HG02981 (cell line): ENCODE measurements around the gene SAP130.

Source experiments
- ATAC-seq: cut with Tn5 transposase; IDR thresholded peaks from one replicate; pipeline ENCODE4 v1.9.1; 2021; ENCODE audit warnings: mild to moderate bottlenecking, moderate library complexity; ENCODE audit not compliant: unreplicated experiment

Gene SAP130

DNA sequence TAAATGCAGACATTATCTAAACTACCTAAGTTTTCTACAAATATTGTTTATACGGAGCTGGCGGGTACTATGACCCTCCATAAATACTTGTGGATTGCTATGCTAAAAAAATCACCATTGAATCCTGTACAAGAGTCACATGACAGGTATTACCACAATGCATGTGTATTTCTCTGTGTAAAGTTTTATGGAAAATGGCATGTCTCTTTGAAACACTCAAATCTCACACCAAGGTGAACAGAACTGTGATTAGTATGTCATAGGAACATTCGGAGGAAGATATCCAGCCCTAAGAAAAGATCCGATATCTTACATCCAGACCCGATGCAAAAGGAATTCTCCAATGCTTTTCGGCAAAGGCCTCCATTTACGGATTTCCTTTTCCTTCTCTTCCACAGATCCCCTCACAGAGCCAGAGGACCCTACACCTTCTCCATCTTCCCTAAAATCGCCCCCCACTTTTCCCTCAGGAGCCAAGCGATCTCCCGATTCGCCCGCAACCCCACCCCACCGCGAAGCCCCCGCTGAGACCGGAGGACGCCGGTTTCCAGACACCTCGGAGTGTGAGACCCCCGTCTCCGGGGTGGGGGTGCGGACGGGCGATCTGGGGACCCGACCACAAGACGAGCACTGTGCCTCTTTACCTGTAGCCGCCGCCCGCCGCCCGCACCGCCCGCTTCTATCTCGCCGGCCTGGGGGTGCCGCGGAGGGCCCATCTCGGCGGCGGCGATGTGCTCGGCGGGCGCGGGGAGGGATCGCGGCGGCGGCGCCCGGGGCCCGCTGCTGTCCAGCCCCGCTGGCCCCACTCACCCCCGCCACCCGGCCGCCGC lies 1.2 kb downstream of the SAP130 start:
- ATAC-seq = peak; percentile 1

DNA sequence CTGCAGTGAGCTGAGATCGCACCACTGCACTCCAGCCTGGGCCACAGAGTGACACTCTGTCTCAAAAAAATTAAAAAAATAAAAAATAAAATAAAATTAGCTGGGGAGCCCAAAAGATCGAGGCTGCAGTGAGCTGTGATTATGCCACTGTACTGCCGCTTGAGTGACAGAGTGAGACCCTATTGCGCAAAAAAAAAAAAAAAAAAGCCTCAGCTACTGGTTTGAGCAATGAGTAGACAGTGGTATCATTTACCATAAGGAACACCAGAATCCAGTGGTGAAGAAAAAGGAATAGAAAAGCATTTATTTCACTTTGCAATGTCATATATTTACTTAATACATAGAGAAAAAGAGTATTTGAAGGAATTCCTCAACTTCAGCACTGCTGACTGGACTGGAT lies 3.0 kb downstream of the SAP130 start:
- no peak for ATAC-seq

DNA sequence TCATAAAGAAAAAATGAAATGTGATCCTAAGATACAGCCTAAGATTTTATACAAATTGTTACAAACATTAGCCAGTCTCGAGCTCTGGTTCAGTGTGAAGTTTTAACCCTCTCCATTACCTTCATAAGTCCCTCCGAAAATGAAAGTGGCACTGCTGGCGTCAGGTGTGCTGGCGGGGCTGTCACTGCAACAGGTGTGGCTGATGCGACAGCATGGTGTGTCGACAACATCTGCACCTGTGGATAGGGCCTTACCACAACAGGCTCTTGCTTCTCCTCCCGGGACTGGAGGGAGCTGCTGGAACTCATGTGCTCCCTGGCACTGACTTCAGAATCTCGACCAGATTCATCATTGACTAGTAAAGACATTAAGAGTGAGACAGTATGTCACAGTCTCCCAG lies 10.3 kb downstream of the SAP130 start:
- ATAC-seq = no peak

DNA sequence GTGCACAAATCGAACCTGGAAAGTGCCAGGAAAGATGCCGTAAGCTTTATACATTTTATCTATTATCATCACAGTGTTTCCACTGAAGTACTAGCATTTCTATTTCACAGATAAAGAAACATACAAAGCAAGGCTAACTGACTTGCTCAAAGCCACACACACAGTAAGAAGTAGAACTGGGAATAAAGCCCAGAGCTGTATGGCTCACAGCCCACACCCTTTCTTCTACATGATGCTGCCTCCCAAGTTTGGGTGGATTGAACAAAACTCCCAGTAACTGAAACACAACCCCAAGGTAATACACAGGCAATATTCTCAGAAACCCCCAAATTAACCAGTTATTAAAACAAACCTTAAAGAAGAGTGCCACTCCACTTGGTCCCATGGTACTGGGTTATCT lies 11.2 kb downstream of the SAP130 start:
- ATAC-seq = no peak

DNA sequence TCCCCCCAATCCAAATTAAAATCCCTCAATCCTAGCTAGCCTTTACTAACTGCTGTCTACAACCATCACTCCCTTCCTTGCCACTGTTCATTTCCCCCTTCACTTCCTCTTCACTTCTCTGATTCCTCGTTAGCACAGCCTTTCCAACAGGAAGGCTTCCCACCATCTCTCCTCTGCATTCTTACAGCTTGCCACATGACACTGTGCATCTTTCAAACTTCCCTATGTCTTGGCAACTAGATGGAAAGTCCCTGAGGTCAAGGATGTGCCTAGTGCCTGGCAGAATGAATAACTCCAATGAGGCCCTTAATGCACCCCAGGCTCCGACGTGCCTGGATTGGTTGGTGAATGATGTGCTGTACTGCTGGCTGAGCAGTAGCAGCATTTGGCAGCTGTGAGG lies 15.2 kb downstream of the SAP130 start:
- no peak for ATAC-seq

DNA sequence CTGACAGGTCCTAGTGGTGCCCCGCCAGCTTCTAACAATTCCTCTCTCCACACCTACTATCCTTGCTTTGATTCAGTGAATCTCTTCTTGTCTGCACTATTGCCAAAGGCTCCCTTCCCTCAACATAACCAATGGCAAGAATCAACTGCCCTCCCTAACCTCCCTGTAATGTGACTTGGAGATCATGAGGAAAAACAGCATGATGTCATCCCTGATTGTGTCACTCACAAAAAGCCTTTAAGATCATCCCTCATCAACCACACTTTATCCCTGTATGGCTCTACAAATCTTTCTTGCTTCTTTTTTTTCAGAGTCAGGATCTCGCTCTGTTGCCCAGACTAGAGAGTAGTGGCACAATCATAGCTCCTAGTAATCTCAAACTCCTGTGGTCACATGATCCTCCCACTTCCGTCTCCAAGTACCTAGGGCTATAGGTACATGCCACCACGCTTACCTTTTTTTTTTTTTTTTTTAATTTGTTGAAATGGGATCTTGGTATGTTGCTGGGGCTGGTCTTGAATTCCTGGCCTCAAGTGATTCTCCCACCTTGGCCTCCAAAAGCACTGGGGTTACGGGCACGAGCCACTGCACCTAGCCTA lies 19.7 kb downstream of the SAP130 start:
- no peak for ATAC-seq

DNA sequence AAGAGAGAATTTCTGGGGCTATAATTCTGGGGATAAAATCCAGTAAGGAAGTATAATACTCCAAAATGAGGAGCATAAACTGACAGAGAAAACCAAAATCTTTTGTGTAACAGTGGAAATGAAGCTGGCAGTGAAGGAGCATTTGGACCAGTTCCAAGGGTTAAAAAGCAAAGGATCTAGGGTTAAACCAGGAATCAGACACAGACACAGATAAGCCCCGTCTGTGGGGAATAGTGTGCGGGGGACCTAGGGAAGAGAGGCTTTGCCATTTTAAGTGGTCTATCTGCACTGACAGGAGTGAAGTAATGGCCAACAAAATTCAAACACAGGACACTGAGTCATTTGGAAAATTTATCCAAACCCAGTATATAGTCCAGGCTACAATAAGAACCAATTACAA lies 23.4 kb downstream of the SAP130 start:
- ATAC-seq = no peak

DNA sequence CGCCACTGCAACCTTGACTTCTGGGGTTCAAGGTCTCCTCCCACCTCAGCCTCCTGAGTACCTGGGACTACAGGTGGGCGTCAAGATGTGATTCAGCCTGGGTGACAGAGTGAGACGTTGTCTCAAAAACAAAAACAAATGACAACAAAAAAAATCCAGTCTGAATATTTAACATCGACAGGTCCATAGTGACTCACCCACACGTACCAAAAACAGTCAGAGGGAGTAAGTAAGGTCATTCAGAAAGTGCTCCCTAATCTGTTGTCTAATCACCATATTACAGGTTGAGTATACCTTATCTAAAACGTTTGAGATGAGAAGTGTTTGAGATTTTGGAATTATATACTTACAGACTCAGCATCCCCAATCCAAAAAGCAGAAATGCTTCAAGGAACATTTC lies 24.4 kb downstream of the SAP130 start:
- no peak for ATAC-seq

DNA sequence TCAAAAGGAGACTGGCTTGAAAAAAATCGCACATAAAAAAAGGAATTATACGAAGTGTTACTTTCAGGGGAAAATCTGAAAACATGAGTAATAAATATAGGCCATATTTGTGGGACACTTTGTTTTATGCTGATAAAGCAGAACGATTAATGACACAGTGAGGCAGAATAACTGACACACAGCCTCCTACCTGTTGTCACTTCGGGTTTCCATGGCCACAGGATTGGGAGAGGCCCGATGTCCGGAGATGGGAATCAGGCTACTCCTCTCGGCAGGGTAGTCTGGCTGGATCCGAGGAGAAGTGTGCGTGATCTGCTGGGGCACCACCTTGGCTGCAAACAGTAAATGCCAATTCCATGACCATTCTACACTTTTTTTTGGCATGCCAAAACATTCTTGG lies 31.7 kb downstream of the SAP130 start:
- ATAC-seq = no peak

DNA sequence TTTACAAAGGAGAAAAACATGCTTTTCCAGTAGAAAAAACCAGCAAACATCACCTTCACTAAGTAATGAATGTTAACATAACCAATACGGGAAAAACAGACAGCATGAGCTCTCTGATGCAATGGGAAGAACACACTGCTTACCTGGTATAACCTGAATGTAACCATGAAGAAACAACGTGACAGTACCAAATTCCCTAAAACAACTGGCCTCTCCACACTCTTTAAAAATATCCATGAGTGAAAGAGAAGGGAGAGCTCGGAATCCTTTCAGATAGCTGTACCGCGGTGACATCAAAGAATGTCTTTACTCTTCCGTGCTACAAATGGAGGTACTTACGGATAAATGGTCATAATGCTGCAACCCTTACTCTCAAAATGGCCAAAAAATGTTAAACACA lies 32.1 kb downstream of the SAP130 start:
- no peak for ATAC-seq

DNA sequence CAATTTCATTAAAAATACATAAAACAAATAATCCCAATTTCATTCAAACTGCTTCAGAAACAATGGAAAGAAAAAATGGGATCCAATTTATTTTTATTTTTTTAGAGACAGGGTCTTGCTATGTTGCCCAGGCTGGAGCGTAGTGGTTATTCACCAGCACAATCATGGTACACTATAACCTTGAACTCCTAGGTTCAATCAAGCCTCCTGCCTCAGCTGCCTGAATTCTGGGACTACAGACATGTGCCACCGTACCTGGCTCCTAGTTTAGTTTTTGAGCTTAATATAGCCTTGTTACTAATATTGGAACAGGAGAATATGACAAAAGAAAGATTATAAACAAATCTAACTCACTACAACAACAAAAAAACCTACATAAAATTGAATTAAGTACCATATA lies 34.2 kb downstream of the SAP130 start:
- ATAC-seq = no peak

DNA sequence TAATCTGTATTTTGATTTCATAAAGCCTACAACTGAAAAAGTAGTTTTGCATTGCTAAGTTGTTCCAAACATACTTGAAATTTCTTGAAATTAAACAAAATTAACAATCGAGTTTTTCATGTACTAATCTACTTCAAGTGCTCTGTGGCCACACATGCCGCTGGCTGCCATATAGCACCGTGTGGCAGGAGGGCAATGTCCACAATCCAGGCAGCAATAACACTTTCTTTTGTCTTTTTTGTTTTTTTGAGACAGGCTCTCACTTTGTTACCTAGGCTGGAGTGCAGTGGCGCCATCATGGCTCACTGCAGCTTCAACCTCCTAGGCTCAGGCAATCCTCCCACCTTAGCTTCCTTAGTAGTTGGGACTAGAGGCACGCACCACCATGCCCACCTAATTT lies 36.1 kb downstream of the SAP130 start:
- no peak for ATAC-seq

DNA sequence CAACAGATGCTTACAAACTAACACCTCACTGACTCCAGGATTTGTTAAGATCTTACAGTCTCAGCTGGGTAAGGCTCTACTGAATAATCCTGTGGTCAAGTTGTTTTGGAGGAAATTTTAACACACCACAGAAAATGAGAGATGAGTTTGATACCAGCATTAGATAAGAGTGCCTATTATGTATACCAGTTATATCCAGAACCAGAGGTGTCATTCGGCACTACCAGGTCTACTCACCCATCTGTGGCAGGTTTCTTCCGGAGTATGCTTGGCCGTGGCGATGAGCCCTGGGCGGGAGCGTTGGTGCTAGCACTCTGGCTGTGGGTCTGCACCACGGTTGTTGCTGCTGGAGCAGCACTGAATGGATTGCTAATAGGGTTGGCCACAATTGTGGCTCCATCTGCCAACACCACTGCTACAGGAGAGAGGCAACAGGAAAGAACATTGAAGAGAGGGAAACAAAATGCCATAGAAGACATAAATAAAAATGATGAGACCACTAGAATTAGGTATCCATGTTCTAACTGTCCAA lies 41.2 kb downstream of the SAP130 start:
- no peak for ATAC-seq

DNA sequence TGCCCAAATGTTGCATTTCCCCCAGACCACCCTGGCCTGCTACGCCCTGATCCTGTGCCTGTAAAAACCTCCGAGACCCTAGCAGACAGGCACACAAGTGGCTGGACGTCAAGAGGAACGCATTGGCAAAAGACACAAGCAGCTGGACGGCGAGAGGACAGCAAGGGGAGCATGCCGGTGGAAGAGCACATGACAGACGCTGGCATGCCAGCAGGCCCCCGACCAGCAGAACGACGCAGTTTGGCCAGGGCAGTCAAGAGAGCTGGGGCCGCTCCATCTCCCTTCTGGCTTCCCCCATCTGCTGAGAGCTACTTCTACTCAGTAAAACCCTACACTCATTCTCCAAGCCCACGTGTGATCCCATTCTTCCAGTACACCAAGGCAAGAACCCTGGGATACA lies 42.1 kb downstream of the SAP130 start:
- ATAC-seq = no peak

DNA sequence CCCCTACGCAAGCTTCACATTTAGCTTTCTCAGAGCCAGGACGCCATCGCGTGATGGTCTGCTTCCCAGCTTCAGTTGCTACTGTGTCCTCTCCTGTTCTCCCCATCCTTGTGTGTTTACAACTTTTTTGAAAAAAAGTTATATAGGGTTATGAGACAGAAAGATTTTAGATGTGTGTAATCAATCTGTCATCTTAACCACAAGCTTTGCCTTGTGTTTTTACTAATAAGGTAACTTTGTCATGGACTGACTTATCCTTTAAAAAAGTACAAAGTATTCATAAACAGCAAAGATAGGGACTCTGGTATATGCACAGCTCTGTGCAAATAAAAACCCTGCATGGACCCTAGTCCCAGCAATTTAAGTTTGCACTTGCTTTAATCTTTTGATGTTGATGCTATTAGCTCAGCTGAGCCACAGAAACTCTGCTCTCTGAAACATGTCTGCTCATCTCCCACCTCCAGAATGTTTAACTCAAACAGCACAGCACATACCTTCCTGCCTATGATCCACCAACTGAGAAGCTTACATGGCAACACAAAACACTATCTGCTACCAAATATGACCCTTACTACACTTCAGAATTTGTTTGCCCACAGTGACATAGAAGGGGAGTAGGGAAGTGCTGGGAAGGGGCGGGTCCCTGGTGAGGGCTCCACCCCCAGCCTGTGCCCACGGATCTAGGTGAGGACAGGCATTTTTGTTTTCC lies 42.7 kb downstream of the SAP130 start:
- ATAC-seq = no peak

DNA sequence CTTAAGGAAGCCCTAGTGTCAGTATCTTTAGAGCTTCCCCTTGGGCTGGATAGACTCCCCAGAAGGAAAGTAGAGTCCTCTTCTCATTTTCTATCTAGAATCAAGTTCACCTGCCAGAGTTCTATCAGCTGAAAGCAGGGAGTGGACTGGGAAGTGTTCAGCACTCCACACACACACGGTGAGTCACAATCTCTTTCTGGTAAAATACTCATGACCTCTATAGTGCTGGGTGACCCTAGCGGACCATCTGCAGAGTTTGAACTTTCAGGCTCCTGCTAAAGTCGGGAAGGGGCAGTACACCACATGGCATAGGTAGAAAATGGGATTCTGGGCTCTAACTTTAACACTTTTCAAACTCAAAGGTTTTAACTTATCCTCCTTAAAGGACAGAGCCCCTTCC lies 43.3 kb downstream of the SAP130 start:
- ATAC-seq = no peak

DNA sequence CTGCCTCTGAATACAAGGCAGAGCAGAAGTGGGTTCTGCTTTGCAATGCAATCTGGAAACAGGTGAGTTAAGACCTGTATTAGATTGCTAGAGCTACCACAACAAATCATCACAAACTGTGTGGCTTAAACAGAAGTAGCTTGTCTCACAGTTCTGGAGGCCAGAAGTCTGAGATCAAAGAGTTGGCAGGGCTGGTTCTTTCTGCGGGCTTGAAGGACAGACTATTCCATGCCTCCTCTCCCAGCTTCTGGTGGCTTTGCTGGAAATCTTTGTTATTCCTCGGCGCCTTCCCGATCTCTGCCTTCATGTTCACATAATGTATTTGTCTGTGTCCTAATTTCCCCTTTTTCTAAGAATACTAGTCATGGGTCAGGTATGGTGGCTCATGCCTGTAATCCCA lies 58.4 kb downstream of the SAP130 start:
- ATAC-seq = no peak

DNA sequence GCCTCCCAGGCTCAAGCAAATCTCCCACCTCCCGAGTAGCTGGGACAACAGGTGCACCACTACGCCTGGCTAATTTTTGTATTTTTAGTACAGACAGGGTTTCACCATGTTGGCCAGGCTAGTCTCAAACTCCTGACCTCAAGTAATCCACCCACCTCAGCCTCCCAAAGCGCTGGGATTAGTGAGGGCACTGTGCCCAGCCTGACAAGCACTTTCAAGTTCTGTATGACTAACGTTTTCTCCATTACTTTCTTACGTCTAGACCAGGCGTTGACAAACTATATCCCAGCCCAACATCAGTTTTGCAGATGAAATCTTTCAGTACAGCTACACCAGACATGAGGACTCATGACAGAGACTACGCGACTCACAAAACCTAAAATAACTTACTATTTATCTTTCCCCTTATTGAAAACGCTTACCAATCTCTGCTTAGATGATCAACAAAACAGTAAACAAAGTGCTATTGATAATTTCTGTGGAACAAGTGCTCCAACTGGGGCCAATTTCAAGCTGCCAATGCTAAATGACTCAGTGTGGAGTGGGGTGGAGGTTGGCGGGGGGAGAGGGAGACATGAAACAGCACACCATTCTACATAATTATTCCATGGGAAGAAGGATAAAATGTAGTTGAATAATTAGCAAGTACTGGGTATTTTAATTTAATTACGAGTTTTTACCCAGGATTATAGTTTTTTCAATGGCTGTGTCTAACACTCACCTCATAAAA lies 59.1 kb downstream of the SAP130 start:
- ATAC-seq = no peak

DNA sequence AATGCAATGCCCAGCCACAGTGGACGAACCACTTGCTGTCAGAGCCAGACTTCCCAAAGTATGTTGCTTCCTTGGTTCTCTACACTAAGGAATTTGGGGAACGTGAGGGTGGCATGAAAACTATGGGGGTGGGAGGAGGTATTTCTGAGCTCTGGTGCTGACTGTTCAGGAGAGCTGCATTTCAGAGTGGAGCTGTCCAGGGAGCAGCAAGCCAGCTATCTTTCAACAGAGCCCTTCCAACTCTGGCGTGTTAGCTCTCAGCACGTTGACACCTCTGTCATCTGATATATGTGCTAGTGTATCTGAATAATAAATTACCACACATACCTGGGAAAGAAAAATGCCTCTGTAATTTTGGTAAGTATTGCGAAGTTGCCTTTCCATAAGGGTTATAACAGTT lies 66.1 kb downstream of the SAP130 start:
- ATAC-seq = no peak

DNA sequence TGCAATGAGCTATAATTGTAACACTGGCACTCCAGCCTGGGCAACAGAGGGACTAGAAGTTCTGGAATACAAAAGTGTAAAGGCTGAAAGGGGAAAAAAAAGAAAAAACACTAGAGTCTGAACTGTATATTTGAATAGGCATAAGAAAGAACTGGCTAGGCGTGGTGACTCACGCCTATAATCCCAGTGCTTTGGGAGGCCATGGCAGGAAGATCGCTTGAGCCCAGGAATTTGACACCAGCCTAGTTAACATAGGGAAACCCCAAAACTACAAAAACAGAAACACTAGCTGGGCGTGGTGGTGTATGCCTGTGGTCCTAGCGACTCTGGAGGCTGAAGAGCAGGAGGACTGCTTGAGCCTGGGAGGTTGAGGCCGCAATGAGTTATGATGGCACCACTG lies 70.6 kb downstream of the SAP130 start:
- no peak for ATAC-seq

DNA sequence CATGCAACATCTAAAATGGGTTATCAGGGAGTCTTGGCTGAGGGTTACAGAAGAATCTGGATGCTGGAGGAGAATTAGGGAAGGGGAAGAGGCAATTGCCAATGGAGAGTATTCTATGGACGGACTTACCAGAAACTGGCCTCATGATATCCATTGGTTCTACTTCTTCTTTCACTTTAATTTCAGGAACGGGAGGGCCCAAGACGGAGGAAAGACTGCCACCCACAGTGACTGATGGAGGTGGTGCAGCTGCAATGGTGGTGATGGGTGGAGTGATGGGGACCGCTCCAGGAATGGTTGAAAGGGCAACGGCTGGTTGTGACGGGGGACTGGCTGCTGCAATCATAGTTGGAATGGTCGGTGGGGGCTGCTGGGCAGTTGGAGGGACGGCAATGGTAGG lies 73.0 kb downstream of the SAP130 start:
- ATAC-seq = no peak
